ENCODE data around the gene ZNF222. TPM values are rescaled to one million over a fixed set of nuclear protein-coding genes. Genes with fewer than 3 reads are reported as not detected.

ZNF222 gene
- total and polyA plus RNA-seq, 2 of the 4 experiments (the other 2 are of a cell fraction) = 3.2 to 7.0 TPM

DNA sequence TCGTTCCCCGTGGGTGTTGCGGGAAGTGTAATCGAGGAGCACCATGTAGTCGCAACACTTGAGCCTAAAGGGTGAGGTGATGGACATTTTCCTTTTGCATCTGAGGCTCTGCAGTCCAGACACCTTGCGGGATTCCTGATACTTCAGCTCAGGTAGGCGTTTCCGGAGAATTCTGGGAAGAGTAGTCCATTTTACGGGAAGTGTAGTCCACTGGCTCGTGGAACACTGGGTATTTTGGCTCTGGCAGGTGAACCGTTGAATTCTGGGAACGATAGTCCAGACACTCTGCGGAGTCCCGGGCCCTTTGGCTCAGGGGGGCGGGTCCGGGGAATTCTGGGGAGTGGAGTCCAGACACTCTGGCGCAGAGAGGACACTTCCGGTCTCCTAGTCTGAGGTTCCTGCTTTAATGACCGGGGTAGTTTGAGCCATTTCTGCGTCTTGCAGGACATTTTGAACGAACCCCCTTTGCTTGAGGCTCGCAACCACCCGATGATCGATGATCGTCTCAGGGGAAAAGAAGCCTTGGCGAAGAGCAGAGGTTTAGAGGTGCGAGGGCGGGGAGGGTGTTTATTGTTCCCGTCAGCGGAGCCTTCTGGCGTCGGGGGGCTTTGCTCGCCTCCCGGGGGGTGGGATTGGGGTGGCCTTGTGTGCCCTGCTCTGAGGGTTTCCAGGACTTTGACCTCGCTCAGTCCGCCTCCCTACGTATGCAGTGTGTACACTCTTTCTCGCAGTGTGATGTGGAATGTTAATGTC, 26.6 kb downstream of the ZNF222 start, which contains the start of gene ZNF223:
TSS of gene ZNF223 (plus strand) at position 387 of the 753 bp plus-strand sequence. CDS start 3,141 bp downstream, outside the sequence.
- Histone ChIP-seq H3K36me3 (ENCODE audit: control insufficient read depth, insufficient read depth, low read length) (peaks cover 5% of the 10 kb centered on the region), H4K8ac (ENCODE audit: low read depth in 2 of 2, low read length in 2 of 2) (peak within 1 kb of the TSS; percentile 76 to 99), H3K56ac (ENCODE audit: extremely low read depth, insufficient read depth, low read length) (peak within 1 kb of the TSS; percentile 87), H2AFZ (replicated peaks; ENCODE audit: low read length, poor library complexity) (peak within 1 kb of the TSS; percentile 97), H3K14ac (replicated peaks; ENCODE audit: low read depth, low read length) (peak within 1 kb of the TSS; percentile 99), H4K20me1 (ENCODE audit: insufficient read depth, low read length) (no peaks in the 10 kb centered on the region), H3K18ac (ENCODE audit: low read depth, low read length) (peak within 1 kb of the TSS; percentile 62; the same call in 1 of the 2 replicates), H2BK5ac (ENCODE audit: low read depth, low read length, poor library complexity, severe bottlenecking) (peak within 1 kb of the TSS; percentile 46), H3K9me1 (ENCODE audit: insufficient read depth, low read length) (peaks cover 6% of the 10 kb centered on the region), H3K27me3 (ENCODE audit: control insufficient read depth, insufficient read depth, low read length) (0 out of 2 replicates have a peak, but pooled peaks cover 2% of the 10 kb centered on the region), H2BK15ac (ENCODE audit: low read depth, low read length) (no peak within 1 kb of the TSS), H2AK9ac (replicated peaks; ENCODE audit: low read depth, low read length, poor library complexity) (peak within 1 kb of the TSS; percentile 73), H3K4me3 (ENCODE audit: insufficient read depth, low read depth, low read length) (peak within 1 kb of the TSS; percentile 70), H3K27ac (ENCODE audit: insufficient read depth, low read length) (peak within 1 kb of the TSS; percentile 77), H3K79me1 (ENCODE audit: low read depth in 1 of 2, low read length in 2 of 2) (peaks cover 5 to 16% of the 10 kb centered on the region in 2 experiments; a peak in 3 of 4 replicates), H2AK5ac (ENCODE audit: low read depth, low read length) (no peak within 1 kb of the TSS), H3K4me1 (ENCODE audit: control insufficient read depth, insufficient read depth, low read length) (0 out of 2 replicates have a peak, but pooled peaks cover 2% of the 10 kb centered on the region), H2BK20ac (ENCODE audit: low read depth, low read length) (no peak within 1 kb of the TSS; the same call in 1 of the 2 replicates), H3K4ac (ENCODE audit: low read depth, low read length) (peak within 1 kb of the TSS; percentile 91), H3K23ac (ENCODE audit: low read depth, low read length) (peak within 1 kb of the TSS; percentile 84; the same call in 1 of the 2 replicates), H3K4me2 (ENCODE audit: low read depth, low read length) (peak within 1 kb of the TSS; percentile 90), H4K91ac (ENCODE audit: insufficient read depth, low read depth, low read length) (peak within 1 kb of the TSS; percentile 77), H3K9ac (ENCODE audit: low read depth, low read length) (peak within 1 kb of the TSS; percentile 92), H3K9me3 (ENCODE audit: control insufficient read depth, insufficient read depth, low read length) (no peaks in the 10 kb centered on the region), H2BK120ac (ENCODE audit: low read depth, low read length) (peak within 1 kb of the TSS; percentile 42; the same call in 1 of the 2 replicates), H4K5ac (ENCODE audit: low read depth, low read length) (peak within 1 kb of the TSS; percentile 97)
- POLR2A ChIA-PET (ENCODE audit: unreplicated experiment) = no interaction called here
- 0 out of 2 replicates have a peak, but pooled peaks have one; percentile 28 for TF ChIP-seq MXI1 (IDR thresholded peaks at IDR 0.05; ENCODE audit: borderline replicate concordance, low read depth, low read length)
- TF ChIP-seq BHLHE40 (IDR thresholded peaks at IDR 0.05; ENCODE audit: low read depth, low read length) = no peak
- peak; percentile 39; the same call in 1 of the 2 replicates for TF ChIP-seq MAZ (IDR thresholded peaks at IDR 0.05; ENCODE audit: borderline replicate concordance, low read depth, low read length)
- TF ChIP-seq MAFK (IDR thresholded peaks at IDR 0.05; ENCODE audit: low read depth, low read length) = no peak
- intact Hi-C loops (cut with micrococcal nuclease) (no loop called here), in situ Hi-C loops (cut with MboI; ENCODE audit: low sequenced_read_pairs) (no loop called here), dilution Hi-C loops (cut with HindIII; ENCODE audit: low sequenced_read_pairs, unreplicated experiment) (no loop called here)
- WGBS, 2 experiments (ENCODE audit: extremely low coverage in 2 of 2, insufficient read length in 1 of 2) = 0% methylated on average over 13 of the region's 38 CpGs; no CpG with 5 or more reads in 1 of the 2 experiments
- peak; percentile 89 for DNase-seq
- peak; percentile 100 for ATAC-seq (ENCODE audit: low read depth)
- no TSS peak for BruUV-seq (replicated peaks)
- CTCF ChIA-PET = no interaction called here
